Measurements from ENCODE around the gene ABCC4.

ABCC4 gene

GRCh38 chr13:94972262-94972661 is 329.0 kb downstream of the ABCC4 start:
- DNase-seq = no peak

Data from DMS79 (cell line).